ENCODE data around the gene DCANP1.

Gene DCANP1

GRCh38 chr5:135441350-135441831 lies 5.8 kb downstream of the DCANP1 start:
- no peak for DNase-seq (ENCODE audit: low spot score)

GRCh38 chr5:135440916-135441315 lies 6.2 kb downstream of the DCANP1 start:
- no peak for DNase-seq (ENCODE audit: low spot score)

GRCh38 chr5:135439231-135440205 lies 7.6 kb downstream of the DCANP1 start:
- DNase-seq (ENCODE audit: low spot score): no peak

GRCh38 chr5:135438636-135439221 lies 8.4 kb downstream of the DCANP1 start:
- no peak for DNase-seq (ENCODE audit: low spot score)

- DNase-seq (ENCODE audit: low spot score): peak; percentile 85
Observed at GRCh38 chr5:135437796-135438560, 9.2 kb downstream of the DCANP1 start.

GRCh38 chr5:135437422-135437795 lies 9.7 kb downstream of the DCANP1 start:
- DNase-seq (ENCODE audit: low spot score): no peak

GRCh38 chr5:135436951-135437418 lies 10.2 kb downstream of the DCANP1 start:
- no peak for DNase-seq (ENCODE audit: low spot score)

- DNase-seq (ENCODE audit: low spot score): no peak
Observed at GRCh38 chr5:135435467-135436330, 11.4 kb downstream of the DCANP1 start.

GRCh38 chr5:135434591-135435466 lies 12.3 kb downstream of the DCANP1 start:
- no peak for DNase-seq (ENCODE audit: low spot score)

GRCh38 chr5:135433681-135434426 lies 13.3 kb downstream of the DCANP1 start:
- DNase-seq (ENCODE audit: low spot score): no peak

- DNase-seq (ENCODE audit: low spot score): no peak
Observed at GRCh38 chr5:135432113-135432512, 15.0 kb downstream of the DCANP1 start.

- no peak for DNase-seq (ENCODE audit: low spot score)
Observed at GRCh38 chr5:135430135-135430437, 17.1 kb downstream of the DCANP1 start.

GRCh38 chr5:135429301-135430134 lies 17.6 kb downstream of the DCANP1 start:
- DNase-seq (ENCODE audit: low spot score): no peak

GRCh38 chr5:135428586-135428985 lies 18.6 kb downstream of the DCANP1 start:
- no peak for DNase-seq (ENCODE audit: low spot score)

GRCh38 chr5:135426102-135427082 lies 20.8 kb downstream of the DCANP1 start:
- peak; percentile 58 for DNase-seq (ENCODE audit: low spot score)

- no peak for DNase-seq (ENCODE audit: low spot score)
Observed at GRCh38 chr5:135425641-135426040, 21.5 kb downstream of the DCANP1 start.

- DNase-seq (ENCODE audit: low spot score): no peak
Observed at GRCh38 chr5:135423846-135424168, 23.3 kb downstream of the DCANP1 start.
